Glutamatergic neuron (in vitro differentiated cells): ENCODE data around the gene ADGRG7. TPM values are rescaled to one million over a fixed set of nuclear protein-coding genes. Genes with fewer than 3 reads are reported as not detected.

Experiments used
- DNase-seq: peaks from one replicate; pipeline ENCODE4 v3.0.0; 2022
- H3K27ac Mint-ChIP-seq: one replicate; pipeline ENCODE4 v1.8.0; 2020; ENCODE audit warnings: mild to moderate bottlenecking, mixed read lengths, inconsistent platforms; ENCODE audit not compliant: unreplicated experiment
- H3K27me3 Mint-ChIP-seq: one replicate; pipeline ENCODE4 v1.8.0; 2020; ENCODE audit warnings: mild to moderate bottlenecking, moderate library complexity, mixed read lengths, inconsistent platforms; ENCODE audit not compliant: unreplicated experiment
- H3K36me3 Mint-ChIP-seq: one replicate; pipeline ENCODE4 v1.8.0; 2020; ENCODE audit warnings: mild to moderate bottlenecking, mixed read lengths, inconsistent platforms; ENCODE audit not compliant: unreplicated experiment
- H3K4me1 Mint-ChIP-seq: one replicate; pipeline ENCODE4 v1.8.0; 2020; ENCODE audit warnings: mild to moderate bottlenecking, low read depth, mixed read lengths, inconsistent platforms; ENCODE audit not compliant: unreplicated experiment
- H3K4me3 Mint-ChIP-seq: one replicate; pipeline ENCODE4 v1.8.0; 2020; ENCODE audit warnings: mild to moderate bottlenecking, mixed read lengths, inconsistent platforms; ENCODE audit not compliant: unreplicated experiment
- H3K9me3 Mint-ChIP-seq: one replicate; pipeline ENCODE4 v1.8.0; 2020; ENCODE audit warnings: mild to moderate bottlenecking, moderate library complexity, mixed read lengths, inconsistent platforms; ENCODE audit not compliant: unreplicated experiment
- total RNA-seq: library from RNA; stranded (reverse); fragmentation: NEBNext Ultra II Directional; extraction: Animal tissue kit (Norgen Biotek cat#: 25700); gene quantifications from one replicate; pipeline ENCODE4 v1.2.1, GENCODE V29; 2021; ENCODE audit not compliant: unreplicated experiment
- TF ChIP-seq, protein P1 (sequence below): fragments of 200-600 bp; sonication (generic); IDR thresholded peaks from one replicate; pipeline ENCODE4 v1.5.0; 2021; ENCODE audit not compliant: partially characterized antibody, unreplicated experiment

Gene ADGRG7
- total RNA-seq, 1 donor from 2014 or later, result not detected

DNA sequence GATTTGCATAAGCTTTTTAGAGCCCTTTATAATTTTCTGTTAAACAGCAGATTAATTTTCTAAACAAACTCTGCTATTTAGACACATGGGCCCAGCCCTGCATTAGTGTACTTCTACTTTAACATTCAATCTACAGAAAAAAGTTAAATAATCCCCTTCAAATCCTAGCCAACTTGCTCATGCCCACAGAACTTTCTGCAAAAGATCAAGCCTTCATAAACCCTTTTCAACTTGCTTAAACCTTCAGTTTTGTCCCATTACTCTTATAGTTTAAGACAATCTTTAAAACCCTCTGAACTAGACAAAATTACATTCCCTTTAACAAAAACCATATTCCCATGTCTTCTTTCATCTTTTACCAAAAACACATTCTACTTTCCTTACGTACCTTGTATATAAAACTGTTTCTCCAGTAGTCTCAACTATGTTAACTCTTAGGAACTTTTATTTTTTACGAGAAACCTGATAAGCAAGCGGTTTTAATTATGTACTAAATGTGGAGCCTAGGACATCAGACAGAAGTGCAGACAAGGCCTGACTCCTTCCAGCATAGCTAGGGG is 25.2 kb upstream of the ADGRG7 start:
- TF ChIP-seq, protein P1, sequence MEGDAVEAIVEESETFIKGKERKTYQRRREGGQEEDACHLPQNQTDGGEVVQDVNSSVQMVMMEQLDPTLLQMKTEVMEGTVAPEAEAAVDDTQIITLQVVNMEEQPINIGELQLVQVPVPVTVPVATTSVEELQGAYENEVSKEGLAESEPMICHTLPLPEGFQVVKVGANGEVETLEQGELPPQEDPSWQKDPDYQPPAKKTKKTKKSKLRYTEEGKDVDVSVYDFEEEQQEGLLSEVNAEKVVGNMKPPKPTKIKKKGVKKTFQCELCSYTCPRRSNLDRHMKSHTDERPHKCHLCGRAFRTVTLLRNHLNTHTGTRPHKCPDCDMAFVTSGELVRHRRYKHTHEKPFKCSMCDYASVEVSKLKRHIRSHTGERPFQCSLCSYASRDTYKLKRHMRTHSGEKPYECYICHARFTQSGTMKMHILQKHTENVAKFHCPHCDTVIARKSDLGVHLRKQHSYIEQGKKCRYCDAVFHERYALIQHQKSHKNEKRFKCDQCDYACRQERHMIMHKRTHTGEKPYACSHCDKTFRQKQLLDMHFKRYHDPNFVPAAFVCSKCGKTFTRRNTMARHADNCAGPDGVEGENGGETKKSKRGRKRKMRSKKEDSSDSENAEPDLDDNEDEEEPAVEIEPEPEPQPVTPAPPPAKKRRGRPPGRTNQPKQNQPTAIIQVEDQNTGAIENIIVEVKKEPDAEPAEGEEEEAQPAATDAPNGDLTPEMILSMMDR, result no peak
- Mint-ChIP-seq H3K27me3 (peaks cover 1% of the 10 kb centered on the region), H3K9me3 (peaks cover 2% of the 10 kb centered on the region), H3K4me1 (no peaks in the 10 kb centered on the region), H3K27ac (no peak overlapping the region), H3K36me3 (peaks cover 4% of the 10 kb centered on the region), H3K4me3 (no peak overlapping the region)
- DNase-seq, result no peak

DNA sequence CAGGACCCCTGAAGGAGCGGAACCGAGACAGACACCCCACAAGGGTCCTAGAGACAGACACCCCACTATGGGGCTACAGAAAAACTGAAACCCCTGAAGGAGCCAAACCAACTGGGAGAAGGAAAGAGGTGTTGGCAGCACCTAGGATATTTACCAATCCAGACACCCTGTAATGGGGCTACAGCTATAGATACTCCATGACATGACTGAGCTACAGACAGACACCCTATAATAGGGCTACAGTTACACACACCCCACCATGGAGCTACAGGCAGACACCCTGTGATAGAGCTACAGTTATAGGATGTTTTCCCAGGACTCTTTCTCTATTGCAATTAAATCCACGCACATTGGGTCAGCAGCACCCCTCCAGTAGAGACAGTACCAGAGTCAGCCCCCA is 22.6 kb upstream of the ADGRG7 start:
- no peaks in the 10 kb centered on the region for H3K4me1 Mint-ChIP-seq
- no peaks in the 10 kb centered on the region for H3K27me3 Mint-ChIP-seq

DNA sequence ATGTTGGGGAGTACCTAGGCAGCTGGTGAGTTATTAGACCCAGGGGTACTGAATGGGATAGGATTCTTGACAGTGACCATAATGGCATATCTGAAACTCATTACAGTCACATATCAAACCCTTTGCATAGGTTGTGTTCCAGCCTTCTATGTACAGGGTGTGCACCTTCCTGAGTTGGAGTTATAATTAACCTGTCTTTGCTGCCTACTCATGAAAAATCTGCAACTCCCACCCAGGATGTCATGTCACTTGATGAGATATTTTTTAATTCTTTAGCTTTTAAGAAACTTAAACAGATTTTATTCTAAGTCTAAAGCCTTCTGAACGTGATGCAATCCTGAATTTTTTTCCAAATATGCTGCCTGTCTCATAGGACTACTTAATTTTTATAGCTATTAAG is 21.1 kb upstream of the ADGRG7 start:
- TF ChIP-seq, protein P1, result no peak
- no peaks in the 10 kb centered on the region for H3K4me1 Mint-ChIP-seq

More for the DNA sequence above, 22.6 kb upstream of the ADGRG7 start:
- no peak overlapping the region for H3K4me3 Mint-ChIP-seq
- DNase-seq, result no peak
- H3K27ac Mint-ChIP-seq, result no peak overlapping the region
- TF ChIP-seq, protein P1, result no peak
- peaks cover 2% of the 10 kb centered on the region for H3K9me3 Mint-ChIP-seq
- peaks cover 4% of the 10 kb centered on the region for H3K36me3 Mint-ChIP-seq

DNA sequence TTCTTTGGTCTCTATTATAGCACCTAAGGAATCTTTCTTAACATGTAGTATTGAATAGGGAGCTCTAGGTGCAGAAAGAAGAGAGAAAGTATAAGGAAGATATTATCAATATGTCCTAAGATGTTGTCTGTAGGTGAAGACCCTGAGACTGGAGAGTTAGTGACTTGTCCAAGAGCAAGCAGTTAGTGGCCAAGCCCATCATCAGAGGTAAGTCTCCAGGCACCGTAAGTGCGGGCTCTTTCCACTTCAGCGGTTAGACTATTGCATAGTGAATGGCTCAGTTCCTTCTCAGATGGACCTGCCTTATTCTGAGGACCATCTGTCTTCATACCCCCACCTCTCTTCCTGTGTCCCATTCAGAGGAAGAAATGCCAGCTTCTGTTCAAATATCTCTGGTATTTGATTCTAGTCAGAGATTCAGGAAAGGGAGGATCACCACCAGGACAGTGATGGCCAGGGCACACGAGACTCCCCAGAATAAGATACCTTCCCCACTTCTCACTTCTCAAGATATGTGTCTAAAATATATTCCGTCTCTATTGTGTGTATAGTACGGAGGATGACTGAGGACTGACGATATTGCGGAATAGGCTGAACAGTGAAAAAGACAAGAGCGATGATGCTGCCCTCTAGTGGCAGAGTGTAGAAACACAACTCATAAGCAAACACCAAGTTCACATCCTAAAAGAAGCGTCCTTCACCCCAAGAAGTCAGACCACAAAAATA is 19.1 kb upstream of the ADGRG7 start:
- DNase-seq, result peak; percentile 34
- H3K4me1 Mint-ChIP-seq, result no peaks in the 10 kb centered on the region
- TF ChIP-seq, protein P1, result peak; percentile 97
- H3K36me3 Mint-ChIP-seq, result no peaks in the 10 kb centered on the region
- peaks cover 2% of the 10 kb centered on the region for H3K9me3 Mint-ChIP-seq
- H3K27me3 Mint-ChIP-seq, result peaks cover 3% of the 10 kb centered on the region
- H3K27ac Mint-ChIP-seq, result no peak overlapping the region
- peak overlapping the region; percentile 67 for H3K4me3 Mint-ChIP-seq

More for the DNA sequence above, 21.1 kb upstream of the ADGRG7 start:
- H3K36me3 Mint-ChIP-seq, result peaks cover 4% of the 10 kb centered on the region
- no peak overlapping the region for H3K27ac Mint-ChIP-seq
- H3K4me3 Mint-ChIP-seq, result no peak overlapping the region
- H3K27me3 Mint-ChIP-seq, result peaks cover 3% of the 10 kb centered on the region
- peaks cover 2% of the 10 kb centered on the region for H3K9me3 Mint-ChIP-seq
- DNase-seq, result no peak

DNA sequence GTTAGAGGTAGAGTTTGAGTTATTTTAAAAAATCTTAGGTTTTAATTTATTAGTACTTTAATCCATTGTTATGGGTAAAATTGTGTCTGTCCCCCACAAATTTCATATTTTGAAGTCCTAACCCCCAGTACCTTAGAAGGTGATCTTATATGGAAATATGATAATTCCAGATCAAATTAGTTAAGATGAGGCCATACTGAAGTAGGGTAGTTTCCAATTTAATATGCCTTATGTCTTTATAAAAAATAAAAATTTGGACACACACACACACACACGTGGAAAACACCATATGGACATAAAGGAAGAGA is 18.6 kb upstream of the ADGRG7 start:
- Mint-ChIP-seq H3K27me3 (peaks cover 3% of the 10 kb centered on the region), H3K27ac (no peak overlapping the region), H3K4me1 (no peaks in the 10 kb centered on the region), H3K9me3 (peaks cover 2% of the 10 kb centered on the region), H3K36me3 (no peaks in the 10 kb centered on the region), H3K4me3 (no peak overlapping the region)
- DNase-seq, result no peak
- TF ChIP-seq, protein P1, result peak; percentile 54
